Measurements from ENCODE around the gene NSDHL. TPM values are rescaled to one million over a fixed set of nuclear protein-coding genes. Genes with fewer than 3 reads are reported as not detected.
"Not testable (repeated sequence)": the region's sequence is repeated elsewhere in the genome, so short reads cannot be mapped to it uniquely, and the experiment has no call there.

The NSDHL gene
- total RNA-seq, 1 donor = 15.9 TPM

- Histone ChIP-seq H4K20me1 (ENCODE audit: insufficient read depth, low read length) (no peaks in the 10 kb centered on the region), H3K27me3 (ENCODE audit: insufficient read depth, low read length) (no peaks in the 10 kb centered on the region), H3K27ac (ENCODE audit: low read depth, low read length) (no peak overlapping the region), H3K4me1 (ENCODE audit: insufficient read depth, low read length) (peaks cover 4% of the 10 kb centered on the region), H3K79me2 (ENCODE audit: insufficient read depth, low read length) (peaks cover 51% of the 10 kb centered on the region), H3K9me3 (ENCODE audit: low read depth, low read length) (no peaks in the 10 kb centered on the region), H2AFZ (ENCODE audit: low read length) (no peak overlapping the region), H3K4me2 (ENCODE audit: insufficient read depth, low read length) (no peak overlapping the region), H3K4me3 (ENCODE audit: insufficient read depth, low read length) (no peak overlapping the region), H3K36me3 (ENCODE audit: insufficient read depth, low read length) (peaks cover 10% of the 10 kb centered on the region)
- no peak for DNase-seq (ENCODE audit: insufficient read length, low spot score, missing footprints)
- TF ChIP-seq, protein P1, sequence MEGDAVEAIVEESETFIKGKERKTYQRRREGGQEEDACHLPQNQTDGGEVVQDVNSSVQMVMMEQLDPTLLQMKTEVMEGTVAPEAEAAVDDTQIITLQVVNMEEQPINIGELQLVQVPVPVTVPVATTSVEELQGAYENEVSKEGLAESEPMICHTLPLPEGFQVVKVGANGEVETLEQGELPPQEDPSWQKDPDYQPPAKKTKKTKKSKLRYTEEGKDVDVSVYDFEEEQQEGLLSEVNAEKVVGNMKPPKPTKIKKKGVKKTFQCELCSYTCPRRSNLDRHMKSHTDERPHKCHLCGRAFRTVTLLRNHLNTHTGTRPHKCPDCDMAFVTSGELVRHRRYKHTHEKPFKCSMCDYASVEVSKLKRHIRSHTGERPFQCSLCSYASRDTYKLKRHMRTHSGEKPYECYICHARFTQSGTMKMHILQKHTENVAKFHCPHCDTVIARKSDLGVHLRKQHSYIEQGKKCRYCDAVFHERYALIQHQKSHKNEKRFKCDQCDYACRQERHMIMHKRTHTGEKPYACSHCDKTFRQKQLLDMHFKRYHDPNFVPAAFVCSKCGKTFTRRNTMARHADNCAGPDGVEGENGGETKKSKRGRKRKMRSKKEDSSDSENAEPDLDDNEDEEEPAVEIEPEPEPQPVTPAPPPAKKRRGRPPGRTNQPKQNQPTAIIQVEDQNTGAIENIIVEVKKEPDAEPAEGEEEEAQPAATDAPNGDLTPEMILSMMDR (IDR thresholded peaks at IDR 0.05; ENCODE audit: extremely low read depth, low read depth, low read length) = no peak
These were observed 1.7 kb downstream of the NSDHL start for GRCh38 chrX:152832520-152832919.

GRCh38 chrX:152833378-152833777, 2.5 kb downstream of the NSDHL start:
- Histone ChIP-seq H3K36me3 (ENCODE audit: insufficient read depth, low read length) (peaks cover 6% of the 10 kb centered on the region), H3K79me2 (ENCODE audit: insufficient read depth, low read length) (peaks cover 51% of the 10 kb centered on the region)
- TF ChIP-seq, protein P1 (IDR thresholded peaks at IDR 0.05; ENCODE audit: extremely low read depth, low read depth, low read length) = no peak

GRCh38 chrX:152835470-152835869, 4.6 kb downstream of the NSDHL start:
- H2AFZ ChIP-seq (ENCODE audit: low read length); H3K27me3 ChIP-seq (ENCODE audit: insufficient read depth, low read length); H3K36me3 ChIP-seq (ENCODE audit: insufficient read depth, low read length); H3K27ac ChIP-seq (ENCODE audit: low read depth, low read length); DNase-seq (ENCODE audit: insufficient read length, low spot score, missing footprints); H3K9me3 ChIP-seq (ENCODE audit: low read depth, low read length); H3K4me2 ChIP-seq (ENCODE audit: insufficient read depth, low read length); H4K20me1 ChIP-seq (ENCODE audit: insufficient read depth, low read length); H3K4me1 ChIP-seq (ENCODE audit: insufficient read depth, low read length); H3K4me3 ChIP-seq (ENCODE audit: insufficient read depth, low read length): not testable (repeated sequence)
- H3K79me2 ChIP-seq (ENCODE audit: insufficient read depth, low read length) = peaks cover 43% of the 10 kb centered on the region

More at GRCh38 chrX:152833378-152833777, 2.5 kb downstream of the NSDHL start:
- H3K4me2 ChIP-seq (ENCODE audit: insufficient read depth, low read length) = no peak overlapping the region
- no peaks in the 10 kb centered on the region for H3K9me3 ChIP-seq (ENCODE audit: low read depth, low read length)
- no peaks in the 10 kb centered on the region for H4K20me1 ChIP-seq (ENCODE audit: insufficient read depth, low read length)
- no peak overlapping the region for H2AFZ ChIP-seq (ENCODE audit: low read length)
- no peaks in the 10 kb centered on the region for H3K27me3 ChIP-seq (ENCODE audit: insufficient read depth, low read length)
- H3K27ac ChIP-seq (ENCODE audit: low read depth, low read length) = no peak overlapping the region
- DNase-seq (ENCODE audit: insufficient read length, low spot score, missing footprints) = no peak
- H3K4me3 ChIP-seq (ENCODE audit: insufficient read depth, low read length) = no peak overlapping the region
- peaks cover 4% of the 10 kb centered on the region for H3K4me1 ChIP-seq (ENCODE audit: insufficient read depth, low read length)

GRCh38 chrX:152842772-152843338, 12.0 kb downstream of the NSDHL start:
- Histone ChIP-seq H3K9me3 (ENCODE audit: low read depth, low read length) (no peaks in the 10 kb centered on the region), H3K4me2 (ENCODE audit: insufficient read depth, low read length) (no peak overlapping the region), H2AFZ (ENCODE audit: low read length) (no peak overlapping the region), H4K20me1 (ENCODE audit: insufficient read depth, low read length) (peaks cover 6% of the 10 kb centered on the region), H3K36me3 (ENCODE audit: insufficient read depth, low read length) (no peaks in the 10 kb centered on the region), H3K27me3 (ENCODE audit: insufficient read depth, low read length) (no peaks in the 10 kb centered on the region), H3K79me2 (ENCODE audit: insufficient read depth, low read length) (peaks cover 52% of the 10 kb centered on the region), H3K27ac (ENCODE audit: low read depth, low read length) (no peak overlapping the region), H3K4me1 (ENCODE audit: insufficient read depth, low read length) (no peaks in the 10 kb centered on the region), H3K4me3 (ENCODE audit: insufficient read depth, low read length) (no peak overlapping the region)
- TF ChIP-seq, protein P1 (IDR thresholded peaks at IDR 0.05; ENCODE audit: extremely low read depth, low read depth, low read length) = no peak
- no peak for DNase-seq (ENCODE audit: insufficient read length, low spot score, missing footprints)

Data from osteoblast (primary cell).